GM12878 (cell line): Measurements from ENCODE around the gene NTM. TPM values are rescaled to one million over a fixed set of nuclear protein-coding genes. Genes with fewer than 3 reads are reported as not detected.

ENCODE experiments used
- ATAC-seq: fragments of 200-7000 bp; cut with Tn5 transposase; 3 replicates; pipeline ENCODE4 v1.9.1; 2020; ENCODE audit warnings: mild to moderate bottlenecking, moderate library complexity
- BruUV-seq: library from RNA; stranded (reverse); fragments of 400-500 nt; replicated peaks from 2 replicates; lab custom pipeline; 2021; lab: Mats Ljungman, UMichigan
- CTCF ChIA-PET: fragments of 300-600 bp; sonication (Branson Sonifier 250); formaldehyde crosslinking; extraction: SDS; loops from one replicate; lab custom pipeline; 2021; ENCODE audit warnings: inconsistent platforms; lab: Yijun Ruan, JAX
- POLR2A ChIA-PET: fragments of 350-600 bp; formaldehyde crosslinking; extraction: SDS; loops from one replicate; lab custom pipeline; 2021; ENCODE audit warnings: inconsistent platforms; lab: Charles Lee
- RAD21 ChIA-PET: fragments of 300-600 bp; sonication (Branson Sonifier 250); formaldehyde crosslinking; loops from one replicate; lab custom pipeline; 2023; ENCODE audit warnings: antibody characterized with exemption; ENCODE audit not compliant: unreplicated experiment; lab: Charles Lee
- SMC1A ChIA-PET: fragments of 300-600 bp; sonication (Branson Sonifier 250); formaldehyde crosslinking; loops from one replicate; lab custom pipeline; 2023; ENCODE audit not compliant: unreplicated experiment, uncharacterized antibody; lab: Charles Lee
- DNase-seq: peaks from one replicate; pipeline ENCODE4 v3.0.0-alpha.2; 2011; ENCODE audit warnings: low read depth, low spot score
- FAIRE-seq: peaks from 3 replicates; lab custom pipeline; 2011; peaks lifted over from hg19 to GRCh38; lab: Jason Lieb, UNC
- H2AFZ ChIP-seq: 2 replicates; pipeline ENCODE4 v1.6.0; 2011; ENCODE audit warnings: low read depth, low read length, control low read depth; ENCODE audit not compliant: control insufficient read depth
- H3K27ac ChIP-seq: 2 replicates; pipeline ENCODE4 v1.5.1; 2011; ENCODE audit warnings: control low read depth; ENCODE audit not compliant: control insufficient read depth, insufficient read depth
- H3K27me3 ChIP-seq, 2 experiments: replicated peaks in 1 of 2; 2 replicates each; pipeline versions ENCODE4 v1.6.0 to v1.6.1; 2011; ENCODE audit warnings: low read length in 1 of 2; ENCODE audit not compliant: control insufficient read depth in 2 of 2, insufficient read depth in 2 of 2
- H3K36me3 ChIP-seq, 2 experiments: 2 replicates each; pipeline ENCODE4 v1.5.1; 2011; ENCODE audit warnings: low read length in 1 of 2; ENCODE audit not compliant: control insufficient read depth in 2 of 2, insufficient read depth in 2 of 2
- H3K4me1 ChIP-seq: 2 replicates; pipeline ENCODE4 v1.6.1; 2011; ENCODE audit warnings: mild to moderate bottlenecking, low read length, moderate library complexity, mixed read lengths; ENCODE audit not compliant: control insufficient read depth, insufficient read depth
- H3K4me2 ChIP-seq: 2 replicates; pipeline ENCODE4 v1.6.0; 2011; ENCODE audit warnings: control low read depth; ENCODE audit not compliant: control insufficient read depth, insufficient read depth
- H3K4me3 ChIP-seq: fragments of 200-600 bp; sonication (generic); 2 replicates; pipeline ENCODE4 v1.5.1; 2016
- H3K79me2 ChIP-seq: 2 replicates; pipeline ENCODE4 v1.6.0; 2011; ENCODE audit warnings: low read length; ENCODE audit not compliant: control insufficient read depth, insufficient read depth
- H3K9ac ChIP-seq: 2 replicates; pipeline ENCODE4 v1.8.0; 2011; ENCODE audit warnings: low read length, control low read depth, mixed read lengths; ENCODE audit not compliant: control insufficient read depth, insufficient read depth
- H3K9me3 ChIP-seq: replicated peaks from 3 replicates; pipeline ENCODE4 v1.5.1; 2011; ENCODE audit warnings: mild to moderate bottlenecking, low read length; ENCODE audit not compliant: control insufficient read depth, insufficient read depth
- H4K20me1 ChIP-seq: 2 replicates; pipeline ENCODE4 v1.6.0; 2011; ENCODE audit not compliant: control insufficient read depth, insufficient read depth
- CBX5 ChIP-seq: sonication (generic); IDR thresholded peaks from 2 replicates; pipeline ENCODE4 v1.6.1; 2016; ENCODE audit warnings: low read depth, moderate library complexity, mild to moderate bottlenecking, inconsistent platforms
- CEBPB ChIP-seq, 2 experiments: fragments of 150-350 bp in 1 of 2; IDR thresholded peaks; 2 replicates each; pipeline ENCODE4 v1.6.1; 2012 to 2014; ENCODE audit warnings: low read depth in 2 of 2, low read length in 2 of 2, borderline replicate concordance in 1 of 2, inconsistent platforms in 1 of 2
- FOXM1 ChIP-seq: IDR thresholded peaks from 2 replicates; pipeline ENCODE4 v1.6.1; 2012; ENCODE audit warnings: low read depth, mild to moderate bottlenecking, inconsistent platforms, low read length, moderate library complexity
- IKZF2 ChIP-seq, 2 experiments: fragments of 450-650 bp; IDR thresholded peaks; 2 replicates each; pipeline ENCODE4 v1.6.1; 2017; ENCODE audit warnings: mild to moderate bottlenecking in 2 of 2, moderate library complexity in 2 of 2
- MTA2 ChIP-seq: fragments of 450-650 bp; IDR thresholded peaks from 2 replicates; pipeline ENCODE4 v1.6.1; 2016; ENCODE audit warnings: low read depth, mild to moderate bottlenecking, moderate library complexity
- MYB ChIP-seq: fragments of 150-350 bp; IDR thresholded peaks from 2 replicates; pipeline ENCODE4 v1.6.1; 2014; ENCODE audit warnings: mild to moderate bottlenecking, low read depth, low read length, borderline replicate concordance
- NBN ChIP-seq: fragments of 450-650 bp; IDR thresholded peaks from 2 replicates; pipeline ENCODE4 v1.6.1; 2016
- POLR2AphosphoS5 ChIP-seq: IDR thresholded peaks from 2 replicates; pipeline ENCODE4 v1.6.1; 2011; ENCODE audit warnings: mild to moderate bottlenecking, low read length, inconsistent platforms
- POU2F2 ChIP-seq: IDR thresholded peaks from 3 replicates; pipeline ENCODE4 v1.6.1; 2011; ENCODE audit warnings: low read depth, mild to moderate bottlenecking, low read length, borderline replicate concordance
- WGBS: methylation state at CpG from one replicate; pipeline ENCODE4 v1.1.6; 2016; ENCODE audit warnings: low lambda C conversion rate; ENCODE audit not compliant: insufficient replicate concordance, insufficient coverage; ENCODE audit errors: missing lambda C conversion rate; 5-methylcytosine and 5-hydroxymethylcytosine counted together
- in situ Hi-C: fragments of 300-500 bp; cut with MboI; formaldehyde crosslinking; loops from 9 replicates; pipeline ENCODE4 v1.14.3; 2018; ENCODE audit warnings: mixed read lengths
- intact Hi-C: fragments of 100-400 bp; cut with micrococcal nuclease; formaldehyde crosslinking; loops from one replicate; pipeline ENCODE4 v1.14.2; 2022; ENCODE audit not compliant: unreplicated experiment
- polyA plus RNA-seq, 11 experiments: library from polyadenylated mRNA; depleted of rRNA in 4 of 11; unstranded in 6 of 11; stranded (reverse) in 5 of 11; fragments of >200 nt; fragmentation: Nextera tagmentation in 4 of 11; fragmentation: Illumina TruSeq in 1 of 11; extraction: Ambion mirVana in 4 of 11; extraction: Trizol in 1 of 11; gene quantifications; 1 replicate in 1 of 11; 2 replicates in 10 of 11; pipeline versions ENCODE4 v1.2.1 to v1.2.3, GENCODE V29; 2011 to 2016; ENCODE audit warnings: inconsistent platforms in 2 of 11, missing spikeins in 2 of 11, low read depth in 1 of 11
- total RNA-seq, 4 experiments: library from RNA; depleted of rRNA in 3 of 4; stranded (reverse); fragments of >200 nt in 3 of 4; fragmentation: Illumina TruSeq in 1 of 4; extraction: Trizol in 1 of 4; gene quantifications; 2 replicates each; pipeline versions ENCODE4 v1.2.1 to v1.2.3, GENCODE V29; 2013 to 2021
- TF ChIP-seq, protein P1 (sequence below): fragments of 450-650 bp; IDR thresholded peaks from 2 replicates; pipeline ENCODE4 v1.6.1; 2018; ENCODE audit warnings: borderline replicate concordance, mild to moderate bottlenecking; ENCODE audit not compliant: partially characterized antibody
- TF ChIP-seq, protein P2 (sequence below): fragments of 450-650 bp; IDR thresholded peaks from 2 replicates; pipeline ENCODE4 v1.6.1; 2016; ENCODE audit warnings: mild to moderate bottlenecking
- TF ChIP-seq, protein P3 (sequence below): fragments of 150-350 bp; IDR thresholded peaks from 2 replicates; pipeline ENCODE4 v1.6.1; 2014; ENCODE audit warnings: mild to moderate bottlenecking, low read depth, low read length
- TF ChIP-seq, protein P4 (sequence below): fragments of 450-650 bp; IDR thresholded peaks from 2 replicates; pipeline ENCODE4 v1.6.1; 2016; ENCODE audit warnings: mild to moderate bottlenecking

Gene NTM
- total and polyA plus RNA-seq, 10 of the 15 experiments (the other 5 are each of a cell fraction or from before 2014, with no cell fraction given), result not detected

DNA sequence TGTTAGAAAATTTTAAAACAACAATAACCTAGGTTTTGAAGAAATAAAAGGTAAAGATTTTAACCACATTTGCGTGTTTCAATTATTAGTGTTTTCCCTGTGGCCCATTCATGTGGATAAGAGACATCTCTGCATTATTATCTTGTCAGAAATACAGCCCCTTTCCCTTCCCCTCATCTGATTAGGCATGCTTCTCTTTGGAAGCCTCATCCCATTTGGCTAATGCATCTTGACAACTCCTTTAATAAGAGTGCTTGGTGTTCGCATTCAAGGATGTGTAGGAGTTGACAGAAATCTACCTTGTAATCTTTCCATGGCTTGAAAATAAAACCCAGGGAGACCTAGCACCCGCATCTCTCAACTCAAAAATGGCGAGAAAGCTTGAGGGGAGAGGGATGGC lies 635.5 kb downstream of the NTM start:
- no peak overlapping the region for H3K4me3 ChIP-seq
- WGBS, result 0% methylated on average over 4 of the region's 4 CpGs
- ChIA-PET CTCF (interaction anchor here (0.7 kb wide), 1 partner anchor 138 kb away, joined by 3 read pairs; no protein-coding TSS in a partner anchor), SMC1A (no interaction called here), RAD21 (no interaction called here), POLR2A (no interaction called here)
- H3K4me2 ChIP-seq, result no peak overlapping the region
- H3K9me3 ChIP-seq, result no peaks in the 10 kb centered on the region
- no peak for ATAC-seq
- no peaks in the 10 kb centered on the region for H3K36me3 ChIP-seq
- H3K9ac ChIP-seq, result no peak overlapping the region
- no peak overlapping the region for H3K27ac ChIP-seq
- H2AFZ ChIP-seq, result no peak overlapping the region
- in situ Hi-C loops (no loop called here), intact Hi-C loops (no loop called here)
- no peak for TF ChIP-seq MTA2
- TF ChIP-seq CBX5, result no peak
- no peak for TF ChIP-seq POU2F2
- TF ChIP-seq, protein P1, sequence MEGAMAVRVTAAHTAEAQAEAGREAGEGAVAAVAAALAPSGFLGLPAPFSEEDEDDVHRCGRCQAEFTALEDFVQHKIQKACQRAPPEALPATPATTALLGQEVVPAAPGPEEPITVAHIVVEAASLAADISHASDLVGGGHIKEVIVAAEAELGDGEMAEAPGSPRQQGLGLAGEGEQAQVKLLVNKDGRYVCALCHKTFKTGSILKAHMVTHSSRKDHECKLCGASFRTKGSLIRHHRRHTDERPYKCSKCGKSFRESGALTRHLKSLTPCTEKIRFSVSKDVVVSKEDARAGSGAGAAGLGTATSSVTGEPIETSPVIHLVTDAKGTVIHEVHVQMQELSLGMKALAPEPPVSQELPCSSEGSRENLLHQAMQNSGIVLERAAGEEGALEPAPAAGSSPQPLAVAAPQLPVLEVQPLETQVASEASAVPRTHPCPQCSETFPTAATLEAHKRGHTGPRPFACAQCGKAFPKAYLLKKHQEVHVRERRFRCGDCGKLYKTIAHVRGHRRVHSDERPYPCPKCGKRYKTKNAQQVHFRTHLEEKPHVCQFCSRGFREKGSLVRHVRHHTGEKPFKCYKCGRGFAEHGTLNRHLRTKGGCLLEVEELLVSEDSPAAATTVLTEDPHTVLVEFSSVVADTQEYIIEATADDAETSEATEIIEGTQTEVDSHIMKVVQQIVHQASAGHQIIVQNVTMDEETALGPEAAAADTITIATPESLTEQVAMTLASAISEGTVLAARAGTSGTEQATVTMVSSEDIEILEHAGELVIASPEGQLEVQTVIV, result no peak
- no peak for TF ChIP-seq POLR2AphosphoS5
- TF ChIP-seq, protein P2, sequence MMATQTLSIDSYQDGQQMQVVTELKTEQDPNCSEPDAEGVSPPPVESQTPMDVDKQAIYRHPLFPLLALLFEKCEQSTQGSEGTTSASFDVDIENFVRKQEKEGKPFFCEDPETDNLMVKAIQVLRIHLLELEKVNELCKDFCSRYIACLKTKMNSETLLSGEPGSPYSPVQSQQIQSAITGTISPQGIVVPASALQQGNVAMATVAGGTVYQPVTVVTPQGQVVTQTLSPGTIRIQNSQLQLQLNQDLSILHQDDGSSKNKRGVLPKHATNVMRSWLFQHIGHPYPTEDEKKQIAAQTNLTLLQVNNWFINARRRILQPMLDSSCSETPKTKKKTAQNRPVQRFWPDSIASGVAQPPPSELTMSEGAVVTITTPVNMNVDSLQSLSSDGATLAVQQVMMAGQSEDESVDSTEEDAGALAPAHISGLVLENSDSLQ, result no peak
- TF ChIP-seq IKZF2 (IDR thresholded peaks at IDR 0.05), result no peak
- TF ChIP-seq FOXM1, result no peak
- TF ChIP-seq MYB, result no peak
- no peak for TF ChIP-seq CEBPB (IDR thresholded peaks at IDR 0.05; ENCODE audit: borderline replicate concordance in 1 of 2, low read depth in 2 of 2, low read length in 2 of 2)
- no peak for TF ChIP-seq NBN
- TF ChIP-seq, protein P3, sequence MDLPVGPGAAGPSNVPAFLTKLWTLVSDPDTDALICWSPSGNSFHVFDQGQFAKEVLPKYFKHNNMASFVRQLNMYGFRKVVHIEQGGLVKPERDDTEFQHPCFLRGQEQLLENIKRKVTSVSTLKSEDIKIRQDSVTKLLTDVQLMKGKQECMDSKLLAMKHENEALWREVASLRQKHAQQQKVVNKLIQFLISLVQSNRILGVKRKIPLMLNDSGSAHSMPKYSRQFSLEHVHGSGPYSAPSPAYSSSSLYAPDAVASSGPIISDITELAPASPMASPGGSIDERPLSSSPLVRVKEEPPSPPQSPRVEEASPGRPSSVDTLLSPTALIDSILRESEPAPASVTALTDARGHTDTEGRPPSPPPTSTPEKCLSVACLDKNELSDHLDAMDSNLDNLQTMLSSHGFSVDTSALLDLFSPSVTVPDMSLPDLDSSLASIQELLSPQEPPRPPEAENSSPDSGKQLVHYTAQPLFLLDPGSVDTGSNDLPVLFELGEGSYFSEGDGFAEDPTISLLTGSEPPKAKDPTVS, result no peak
- TF ChIP-seq, protein P4, sequence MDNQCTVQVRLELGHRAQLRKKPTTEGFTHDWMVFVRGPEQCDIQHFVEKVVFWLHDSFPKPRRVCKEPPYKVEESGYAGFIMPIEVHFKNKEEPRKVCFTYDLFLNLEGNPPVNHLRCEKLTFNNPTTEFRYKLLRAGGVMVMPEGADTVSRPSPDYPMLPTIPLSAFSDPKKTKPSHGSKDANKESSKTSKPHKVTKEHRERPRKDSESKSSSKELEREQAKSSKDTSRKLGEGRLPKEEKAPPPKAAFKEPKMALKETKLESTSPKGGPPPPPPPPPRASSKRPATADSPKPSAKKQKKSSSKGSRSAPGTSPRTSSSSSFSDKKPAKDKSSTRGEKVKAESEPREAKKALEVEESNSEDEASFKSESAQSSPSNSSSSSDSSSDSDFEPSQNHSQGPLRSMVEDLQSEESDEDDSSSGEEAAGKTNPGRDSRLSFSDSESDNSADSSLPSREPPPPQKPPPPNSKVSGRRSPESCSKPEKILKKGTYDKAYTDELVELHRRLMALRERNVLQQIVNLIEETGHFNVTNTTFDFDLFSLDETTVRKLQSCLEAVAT, result no peak
- no peaks in the 10 kb centered on the region for H4K20me1 ChIP-seq
- FAIRE-seq, result no peak
- H3K27me3 ChIP-seq, result peaks cover 0 to 1% of the 10 kb centered on the region in 2 experiments; a peak in 2 of 4 replicates
- no peaks in the 10 kb centered on the region for H3K79me2 ChIP-seq
- no peak for DNase-seq
- no TSS peak for BruUV-seq
- H3K4me1 ChIP-seq, result no peaks in the 10 kb centered on the region
